Iris pigment epithelial cell (primary cell): Measurements from ENCODE around the gene ATP7A.
A peak's percentile ranks its signal among the peaks of the same experiment; 100 is the strongest.
"Not testable (repeated sequence)": the region's sequence is repeated elsewhere in the genome, so short reads cannot be mapped to it uniquely, and the experiment has no call there.

Experiments used
- DNase-seq: peaks from one replicate; pipeline ENCODE4 v3.0.0-alpha.2; 2011; ENCODE audit warnings: low read depth

The ATP7A gene

DNA sequence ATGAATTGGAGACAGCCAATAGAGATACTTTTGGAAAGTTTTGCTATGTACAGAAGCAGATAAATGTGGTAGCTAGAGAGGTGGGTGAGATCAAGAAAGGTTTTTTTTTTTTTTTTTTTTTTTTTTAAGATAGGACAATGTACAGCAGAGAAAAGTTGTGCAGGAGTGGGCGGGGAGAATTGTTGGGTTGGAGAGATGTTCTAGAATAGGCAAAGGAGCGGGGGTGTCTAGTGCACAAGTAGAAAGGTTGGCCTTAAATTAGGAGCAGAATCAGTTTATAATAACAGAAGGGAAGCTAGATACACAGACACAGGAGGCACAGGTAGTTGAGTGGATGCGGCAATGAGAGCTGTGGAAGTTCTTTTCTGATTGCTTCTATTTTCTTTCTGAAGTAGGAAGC lies 127.4 kb downstream of the ATP7A start:
- no peak for DNase-seq

DNA sequence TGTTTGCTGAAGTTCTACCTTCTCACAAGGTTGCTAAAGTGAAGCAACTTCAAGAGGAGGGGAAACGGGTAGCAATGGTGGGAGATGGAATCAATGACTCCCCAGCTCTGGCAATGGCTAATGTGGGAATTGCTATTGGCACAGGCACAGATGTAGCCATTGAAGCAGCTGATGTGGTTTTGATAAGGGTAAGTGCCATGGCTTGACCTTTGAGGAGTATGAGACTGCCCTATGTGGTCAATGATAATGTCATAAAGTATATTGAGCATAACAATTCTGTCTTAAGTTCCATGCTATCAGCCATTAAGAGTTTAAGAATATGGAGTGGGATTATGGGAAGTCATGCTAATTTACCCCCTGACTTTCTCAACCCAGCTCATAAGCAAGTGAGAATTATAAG lies 132.1 kb downstream of the ATP7A start:
- no peak for DNase-seq

DNA sequence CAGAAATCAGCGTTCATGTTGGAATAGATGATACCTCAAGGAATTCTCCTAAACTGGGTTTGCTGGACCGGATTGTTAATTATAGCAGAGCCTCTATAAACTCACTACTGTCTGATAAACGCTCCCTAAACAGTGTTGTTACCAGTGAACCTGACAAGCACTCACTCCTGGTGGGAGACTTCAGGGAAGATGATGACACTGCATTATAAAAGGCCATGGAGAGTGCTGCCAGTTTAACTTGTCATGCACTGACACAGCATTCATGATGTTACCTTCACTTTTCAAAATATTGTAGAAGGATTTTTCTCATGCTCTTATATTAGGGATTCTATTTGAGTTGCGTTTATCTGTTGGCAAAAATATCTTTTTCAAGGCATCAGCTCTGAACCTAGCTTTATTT lies 135.9 kb downstream of the ATP7A start:
- DNase-seq, result no peak

- no peak for DNase-seq
Measured at GRCh38 chrX:78048052-78048451, 137.6 kb downstream of the ATP7A start.

GRCh38 chrX:78063687-78064086 lies 153.2 kb downstream of the ATP7A start:
- no peak for DNase-seq

- DNase-seq, result no peak
Measured at GRCh38 chrX:78064152-78064551, 153.7 kb downstream of the ATP7A start.

- DNase-seq, result peak; percentile 67
Measured at GRCh38 chrX:78064698-78065601, 154.5 kb downstream of the ATP7A start.

- DNase-seq, result peak; percentile 27
Measured at GRCh38 chrX:78066110-78066509, 155.6 kb downstream of the ATP7A start.

- no peak for DNase-seq
Measured at GRCh38 chrX:78071331-78071730, 160.8 kb downstream of the ATP7A start.

GRCh38 chrX:78073147-78074077 lies 162.9 kb downstream of the ATP7A start:
- not testable (repeated sequence) for DNase-seq

DNA sequence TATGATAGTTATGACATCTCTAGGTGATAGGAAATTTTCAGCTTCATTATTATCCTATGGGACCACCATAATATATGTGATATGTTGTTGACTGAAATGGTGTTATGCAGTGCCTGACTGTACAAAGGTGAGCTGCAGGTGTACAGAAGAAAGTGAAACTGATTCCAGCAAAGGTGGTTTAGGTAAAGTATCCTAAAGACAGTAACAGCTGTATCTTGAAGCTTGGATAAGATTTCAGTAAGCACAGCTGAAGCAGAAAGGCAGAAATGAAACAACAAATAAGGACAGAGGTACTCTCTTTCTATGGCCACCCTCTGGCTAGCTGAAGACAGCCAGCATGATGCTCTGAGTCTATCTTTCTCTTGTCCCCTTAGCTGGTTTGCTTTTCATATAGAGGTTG lies 163.6 kb downstream of the ATP7A start:
- DNase-seq, result no peak

DNA sequence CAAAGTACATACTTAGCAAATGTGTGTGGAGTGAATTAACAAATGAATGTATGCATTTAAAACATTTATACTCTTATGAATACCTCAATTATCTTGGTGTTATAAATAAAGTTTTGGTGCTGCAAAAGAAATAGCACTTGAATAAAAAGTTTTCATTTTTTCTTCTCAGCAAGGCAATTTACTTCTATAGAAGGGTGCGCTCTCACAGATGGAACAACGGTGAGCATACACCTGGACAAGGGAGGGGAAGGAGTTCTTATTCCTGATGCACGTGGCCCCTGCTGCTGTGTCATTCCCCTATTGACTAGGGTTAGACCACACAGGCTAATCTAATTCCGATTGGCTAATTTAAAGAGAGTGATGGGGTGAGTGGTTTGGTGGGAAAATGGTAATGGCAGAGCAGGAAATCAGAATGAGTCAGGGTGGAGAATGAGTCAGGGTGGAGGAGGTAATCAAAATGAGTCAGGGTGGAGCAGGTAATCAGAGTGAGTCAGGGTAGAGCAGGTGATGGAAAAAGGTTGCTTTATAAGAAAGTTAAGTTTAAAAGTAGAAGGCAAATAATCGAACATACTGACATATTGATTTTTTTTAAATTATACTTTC lies 165.4 kb downstream of the ATP7A start:
- no peak for DNase-seq

- not testable (repeated sequence) for DNase-seq
Measured at GRCh38 chrX:78081413-78081812, 170.9 kb downstream of the ATP7A start.

DNA sequence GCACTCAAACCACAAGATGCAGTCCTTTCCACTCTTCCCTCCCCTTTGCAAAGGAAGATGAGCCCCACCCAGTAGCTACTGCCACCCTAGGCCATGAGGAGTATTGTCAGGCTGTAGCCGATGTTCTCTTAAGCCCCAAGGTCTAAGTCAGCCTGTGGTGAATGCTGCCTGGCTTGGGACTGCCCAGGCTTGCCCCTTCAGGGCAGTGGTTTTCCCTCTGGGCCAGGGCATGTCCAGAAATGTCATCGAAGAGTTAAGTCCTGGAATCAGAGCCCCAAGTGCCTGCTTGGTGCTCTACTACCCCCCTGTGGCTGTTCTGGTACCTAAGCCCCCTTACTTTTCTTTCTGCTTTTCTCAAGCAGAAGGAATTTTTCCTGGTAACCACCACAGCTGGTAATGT lies 181.8 kb downstream of the ATP7A start:
- peak; percentile 56 for DNase-seq

- DNase-seq, result no peak
Measured at GRCh38 chrX:78098108-78098507, 187.6 kb downstream of the ATP7A start.
